ENCODE data around the gene DCDC2C.

DCDC2C gene

GRCh38 chr2:3672861-3673678 is 30.3 kb upstream of the DCDC2C start:
- peak; percentile 20 for DNase-seq

- no peak for DNase-seq
Measured at GRCh38 chr2:3674066-3674845, 29.1 kb upstream of the DCDC2C start.

GRCh38 chr2:3675687-3676086 is 27.7 kb upstream of the DCDC2C start:
- DNase-seq: no peak

DNA sequence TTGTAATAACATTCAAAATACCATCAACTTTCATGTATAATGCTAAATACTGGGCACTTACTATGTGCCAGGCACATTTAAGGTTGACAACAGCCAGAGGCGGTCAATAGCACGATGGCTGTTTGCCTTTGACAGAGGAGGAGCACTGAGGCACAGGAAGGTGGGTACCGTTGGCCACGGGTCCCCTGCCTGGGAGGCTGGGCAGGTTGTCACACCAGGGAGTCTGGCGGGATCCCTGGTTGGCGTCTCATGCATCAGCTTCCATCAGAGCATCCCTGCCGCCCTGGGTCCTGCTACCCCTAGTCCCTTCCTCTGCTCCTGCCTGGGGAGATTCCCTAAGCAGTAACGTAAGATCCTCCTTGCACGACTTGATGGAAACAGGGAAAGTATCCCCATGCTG is 25.9 kb upstream of the DCDC2C start:
- no peak for DNase-seq

- no peak for DNase-seq
Measured at GRCh38 chr2:3678212-3678611, 25.2 kb upstream of the DCDC2C start.

- peak; percentile 49 for DNase-seq
Measured at GRCh38 chr2:3679180-3679579, 24.2 kb upstream of the DCDC2C start.

- DNase-seq: no peak
Measured at GRCh38 chr2:3679616-3680393, 23.6 kb upstream of the DCDC2C start.

DNA sequence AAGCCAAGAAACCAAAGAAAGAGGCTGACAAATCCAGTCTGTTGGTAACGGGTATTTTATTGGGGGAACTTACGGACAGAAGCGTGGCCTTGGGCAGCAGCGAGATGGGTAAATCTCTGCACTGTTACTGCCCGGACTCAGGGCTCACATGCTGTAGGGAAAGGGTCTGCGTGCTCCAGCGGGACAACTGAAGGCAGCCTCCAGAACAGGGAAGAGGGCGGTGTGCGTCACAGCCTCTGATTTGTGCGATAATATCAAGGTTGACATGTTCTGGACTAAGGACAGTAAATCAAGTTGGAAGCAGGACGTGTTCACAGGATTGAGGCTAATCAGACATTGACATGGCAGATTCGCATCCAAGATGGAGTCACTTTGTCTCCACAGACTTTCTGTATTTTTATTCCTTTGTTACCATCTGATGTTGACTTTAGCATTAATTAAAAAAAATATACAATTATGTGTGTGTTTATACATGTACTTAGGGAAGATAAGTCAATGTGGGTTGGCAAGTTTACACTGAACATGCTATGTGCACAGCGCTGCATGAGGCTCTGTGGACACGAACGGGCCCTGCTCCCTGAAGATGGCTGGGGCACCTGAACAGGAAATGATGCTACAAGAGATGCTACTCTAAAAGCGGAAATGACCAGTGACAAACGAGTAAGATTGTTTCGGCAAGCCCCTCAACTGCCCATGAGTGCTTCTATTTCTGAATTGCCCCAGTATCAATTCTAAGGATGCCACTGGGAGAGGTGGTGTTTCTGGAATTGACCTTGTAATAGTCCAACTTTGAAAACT is 22.6 kb upstream of the DCDC2C start:
- no peak for DNase-seq

GRCh38 chr2:3681625-3682024 is 21.8 kb upstream of the DCDC2C start:
- DNase-seq: no peak

- DNase-seq: no peak
Measured at GRCh38 chr2:3682811-3683210, 20.6 kb upstream of the DCDC2C start.

- DNase-seq: no peak
Measured at GRCh38 chr2:3683748-3684454, 19.5 kb upstream of the DCDC2C start.

- DNase-seq: no peak
Measured at GRCh38 chr2:3689998-3690748, 13.2 kb upstream of the DCDC2C start.

DNA sequence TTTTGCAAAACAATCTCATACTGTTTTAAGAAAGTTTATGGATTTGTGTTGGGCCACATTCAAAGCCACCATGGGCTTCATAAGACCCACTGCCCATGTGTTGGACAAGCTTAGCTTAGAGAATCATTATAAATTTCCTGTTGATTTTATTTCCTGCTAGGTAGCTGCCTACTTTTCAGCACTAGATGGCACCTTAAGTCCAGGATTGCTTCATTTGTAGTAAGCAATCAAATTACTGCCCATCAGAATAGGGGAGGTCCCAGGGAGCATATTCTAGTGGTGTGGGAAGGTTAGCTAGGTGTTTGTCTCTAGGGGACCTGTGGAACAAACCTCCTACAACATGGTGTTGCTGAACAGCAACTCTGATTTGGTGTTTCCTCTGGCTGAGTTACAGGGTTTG is 11.0 kb upstream of the DCDC2C start:
- DNase-seq: peak; percentile 64

DNA sequence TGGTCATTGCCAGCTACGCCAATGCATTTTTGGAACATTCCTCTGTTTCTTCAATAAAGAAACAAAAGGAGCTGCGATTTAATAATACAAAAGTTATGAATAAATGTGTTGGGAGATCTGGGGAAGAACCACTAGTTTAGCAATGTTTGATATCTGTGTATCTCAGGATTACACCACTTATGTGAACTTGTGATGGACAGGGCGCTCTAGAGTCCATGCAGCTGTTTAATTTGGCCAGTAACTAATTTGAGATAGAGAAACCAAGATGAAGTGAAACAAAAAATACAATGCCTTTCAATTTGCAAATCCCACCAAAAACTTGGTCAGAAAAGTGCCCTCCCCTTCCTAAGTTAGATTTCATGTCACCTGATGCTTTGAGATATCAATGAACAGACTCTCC is 6.8 kb upstream of the DCDC2C start:
- DNase-seq: no peak

DNA sequence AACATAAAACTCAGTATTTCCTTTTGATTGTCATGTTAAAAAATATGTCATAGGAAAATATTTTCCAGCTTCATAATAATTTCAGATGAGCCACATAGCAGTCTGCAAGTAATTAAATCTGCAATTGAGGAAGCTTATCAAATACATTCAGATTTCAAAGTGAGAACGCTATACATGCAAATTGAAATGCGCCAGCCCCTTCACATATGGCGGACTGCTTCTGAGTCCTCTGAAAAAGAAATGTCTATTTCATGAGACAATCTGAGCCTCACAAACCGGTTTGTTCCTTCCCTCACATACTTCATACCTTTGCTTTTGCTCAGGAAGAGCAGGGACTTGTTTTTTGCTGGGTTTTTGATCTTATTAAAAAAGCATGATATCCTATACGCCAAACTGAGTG is 2.3 kb upstream of the DCDC2C start:
- no peak for DNase-seq

- DNase-seq: no peak
Measured at GRCh38 chr2:3703757-3704355, 481 bp downstream of the DCDC2C start.

DNA sequence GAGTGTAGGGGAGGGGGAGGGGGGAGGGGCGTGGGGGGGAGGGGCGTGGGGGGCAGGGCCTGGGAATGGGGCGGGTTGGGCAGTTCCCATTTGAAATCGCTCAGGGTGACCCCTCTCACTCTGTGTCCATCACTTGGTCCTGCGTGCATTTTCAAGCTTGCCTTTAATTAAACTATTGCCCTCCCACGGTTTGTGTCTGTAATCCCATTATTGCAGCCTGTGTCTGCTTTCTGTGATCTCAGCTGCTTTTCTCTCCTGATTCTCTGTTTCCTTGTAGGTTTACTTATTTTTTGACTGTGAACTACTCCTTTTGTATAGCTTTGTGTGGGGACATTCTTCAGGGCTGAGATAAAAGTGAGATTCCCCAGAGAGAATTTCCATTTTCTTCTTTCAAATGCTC is 1.3 kb downstream of the DCDC2C start:
- no peak for DNase-seq

DNA sequence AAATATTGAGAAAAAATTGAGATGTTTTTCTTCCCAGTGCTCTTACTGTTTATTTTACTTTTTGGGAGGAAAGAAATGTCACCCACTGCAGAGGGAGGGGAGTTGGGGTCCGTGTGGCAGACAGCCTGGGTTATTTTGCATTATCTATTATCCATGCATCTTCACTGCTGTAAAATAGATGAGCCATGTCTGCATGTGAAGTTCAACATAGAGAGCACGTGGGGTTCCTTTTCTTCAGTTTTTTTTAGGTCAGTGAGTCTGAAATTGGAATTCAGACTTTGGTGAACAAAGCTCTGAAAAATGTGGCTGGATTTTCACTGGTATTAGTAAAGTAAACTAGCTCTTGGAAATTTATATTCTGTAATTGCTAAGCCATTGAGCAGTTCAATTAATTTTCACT is 2.4 kb downstream of the DCDC2C start:
- no peak for DNase-seq

DNA sequence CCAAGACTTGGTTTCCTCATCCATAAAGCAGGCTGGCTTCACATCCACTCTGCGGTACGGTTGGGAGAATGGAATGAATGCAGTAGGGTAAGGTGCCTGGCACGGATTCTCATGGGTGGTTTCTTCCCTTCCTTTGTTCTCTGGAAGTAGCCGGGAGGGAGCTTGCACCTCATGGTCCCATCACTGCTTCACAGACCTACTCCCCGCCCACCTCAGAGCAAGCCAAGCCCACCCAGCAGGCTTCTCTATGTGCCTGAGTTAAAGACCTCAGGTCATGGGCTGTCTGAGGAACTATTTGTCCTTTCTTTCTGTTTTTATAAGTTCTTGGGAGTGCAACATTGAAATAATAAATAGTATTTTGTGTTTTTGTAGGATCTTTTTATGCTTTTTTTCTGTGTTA is 3.5 kb downstream of the DCDC2C start:
- DNase-seq: no peak

- no peak for DNase-seq
Measured at GRCh38 chr2:3708576-3708975, 5.2 kb downstream of the DCDC2C start.

- no peak for DNase-seq
Measured at GRCh38 chr2:3709225-3709624, 5.8 kb downstream of the DCDC2C start.

Measured in NCI-H146 (cell line).